ELR (cell line): ENCODE data around the gene MICAL2.
"Not testable (repeated sequence)": the region's sequence is repeated elsewhere in the genome, so short reads cannot be mapped to it uniquely, and the experiment has no call there.

Experiments
- DNase-seq: peaks from one replicate; pipeline ENCODE4 v3.0.0-alpha.2; 2015; ENCODE audit warnings: low read depth

The MICAL2 gene

GRCh38 chr11:12135185-12135584 lies 24.8 kb downstream of the MICAL2 start:
- DNase-seq, result no peak

- DNase-seq, result no peak
These were observed 26.8 kb downstream of the MICAL2 start for GRCh38 chr11:12137005-12137690.

GRCh38 chr11:12137938-12138731 lies 27.7 kb downstream of the MICAL2 start:
- DNase-seq, result peak; percentile 91

GRCh38 chr11:12139144-12139881 lies 28.9 kb downstream of the MICAL2 start:
- DNase-seq, result peak; percentile 49

GRCh38 chr11:12140186-12140793 lies 29.9 kb downstream of the MICAL2 start:
- no peak for DNase-seq

GRCh38 chr11:12141283-12141682 lies 30.9 kb downstream of the MICAL2 start:
- DNase-seq, result no peak

- DNase-seq, result no peak
These were observed 31.8 kb downstream of the MICAL2 start for GRCh38 chr11:12142176-12142575.

- DNase-seq, result no peak
These were observed 32.5 kb downstream of the MICAL2 start for GRCh38 chr11:12142909-12143308.

GRCh38 chr11:12143461-12144258 lies 33.3 kb downstream of the MICAL2 start:
- no peak for DNase-seq

GRCh38 chr11:12144330-12145174 lies 34.2 kb downstream of the MICAL2 start:
- DNase-seq, result no peak

GRCh38 chr11:12146678-12147077 lies 36.3 kb downstream of the MICAL2 start:
- DNase-seq, result not testable (repeated sequence)

GRCh38 chr11:12147827-12148226 lies 37.4 kb downstream of the MICAL2 start:
- DNase-seq, result no peak

GRCh38 chr11:12148466-12148865 lies 38.1 kb downstream of the MICAL2 start:
- DNase-seq, result no peak

- no peak for DNase-seq
These were observed 38.5 kb downstream of the MICAL2 start for GRCh38 chr11:12148882-12149281.

GRCh38 chr11:12149672-12150225 lies 39.4 kb downstream of the MICAL2 start:
- DNase-seq, result no peak

GRCh38 chr11:12150831-12151382 lies 40.5 kb downstream of the MICAL2 start:
- DNase-seq, result peak; percentile 94

- no peak for DNase-seq
These were observed 41.9 kb downstream of the MICAL2 start for GRCh38 chr11:12152321-12152720.

GRCh38 chr11:12154871-12155668 lies 44.7 kb downstream of the MICAL2 start:
- DNase-seq, result no peak

- DNase-seq, result no peak
These were observed 45.3 kb downstream of the MICAL2 start for GRCh38 chr11:12155696-12156095.
